Measurements from ENCODE around the gene RNF135.

RNF135 gene, protein sequence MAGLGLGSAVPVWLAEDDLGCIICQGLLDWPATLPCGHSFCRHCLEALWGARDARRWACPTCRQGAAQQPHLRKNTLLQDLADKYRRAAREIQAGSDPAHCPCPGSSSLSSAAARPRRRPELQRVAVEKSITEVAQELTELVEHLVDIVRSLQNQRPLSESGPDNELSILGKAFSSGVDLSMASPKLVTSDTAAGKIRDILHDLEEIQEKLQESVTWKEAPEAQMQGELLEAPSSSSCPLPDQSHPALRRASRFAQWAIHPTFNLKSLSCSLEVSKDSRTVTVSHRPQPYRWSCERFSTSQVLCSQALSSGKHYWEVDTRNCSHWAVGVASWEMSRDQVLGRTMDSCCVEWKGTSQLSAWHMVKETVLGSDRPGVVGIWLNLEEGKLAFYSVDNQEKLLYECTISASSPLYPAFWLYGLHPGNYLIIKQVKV

DNA sequence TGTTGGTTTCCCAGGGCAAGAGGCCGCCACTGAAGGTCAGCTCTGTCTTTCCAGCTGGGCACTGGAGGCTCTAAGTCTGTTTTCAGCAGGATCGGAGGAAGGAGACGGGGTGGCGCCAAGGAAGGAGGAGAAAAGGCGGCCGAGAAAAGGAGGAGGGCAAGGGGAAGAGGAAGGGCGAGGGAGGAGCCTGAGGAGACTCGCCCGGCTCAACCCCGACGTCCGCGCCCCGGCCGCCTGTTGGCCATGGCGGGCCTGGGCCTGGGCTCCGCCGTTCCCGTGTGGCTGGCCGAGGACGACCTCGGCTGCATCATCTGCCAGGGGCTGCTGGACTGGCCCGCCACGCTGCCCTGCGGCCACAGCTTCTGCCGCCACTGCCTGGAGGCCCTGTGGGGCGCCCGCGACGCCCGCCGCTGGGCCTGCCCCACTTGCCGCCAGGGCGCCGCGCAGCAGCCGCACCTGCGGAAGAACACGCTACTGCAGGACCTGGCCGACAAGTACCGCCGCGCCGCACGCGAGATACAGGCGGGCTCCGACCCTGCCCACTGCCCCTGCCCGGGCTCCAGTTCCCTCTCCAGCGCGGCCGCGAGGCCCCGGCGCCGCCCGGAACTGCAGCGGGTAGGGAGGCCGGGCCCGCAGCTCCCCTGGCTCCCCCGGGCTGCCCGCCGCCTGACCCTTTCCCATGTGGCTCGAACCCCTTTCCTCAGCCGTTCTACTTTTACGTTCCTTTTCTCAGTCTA lies at the start of gene RNF135:
Gene RNF135 (plus strand): TSS at position 209 of the 737 bp plus-strand sequence. CDS start 35 bp downstream, at position 244.
- DNase-seq (ENCODE audit: insufficient read length, low spot score) (peak; percentile 77), FAIRE-seq (no peak)
- TF ChIP-seq, protein P1, sequence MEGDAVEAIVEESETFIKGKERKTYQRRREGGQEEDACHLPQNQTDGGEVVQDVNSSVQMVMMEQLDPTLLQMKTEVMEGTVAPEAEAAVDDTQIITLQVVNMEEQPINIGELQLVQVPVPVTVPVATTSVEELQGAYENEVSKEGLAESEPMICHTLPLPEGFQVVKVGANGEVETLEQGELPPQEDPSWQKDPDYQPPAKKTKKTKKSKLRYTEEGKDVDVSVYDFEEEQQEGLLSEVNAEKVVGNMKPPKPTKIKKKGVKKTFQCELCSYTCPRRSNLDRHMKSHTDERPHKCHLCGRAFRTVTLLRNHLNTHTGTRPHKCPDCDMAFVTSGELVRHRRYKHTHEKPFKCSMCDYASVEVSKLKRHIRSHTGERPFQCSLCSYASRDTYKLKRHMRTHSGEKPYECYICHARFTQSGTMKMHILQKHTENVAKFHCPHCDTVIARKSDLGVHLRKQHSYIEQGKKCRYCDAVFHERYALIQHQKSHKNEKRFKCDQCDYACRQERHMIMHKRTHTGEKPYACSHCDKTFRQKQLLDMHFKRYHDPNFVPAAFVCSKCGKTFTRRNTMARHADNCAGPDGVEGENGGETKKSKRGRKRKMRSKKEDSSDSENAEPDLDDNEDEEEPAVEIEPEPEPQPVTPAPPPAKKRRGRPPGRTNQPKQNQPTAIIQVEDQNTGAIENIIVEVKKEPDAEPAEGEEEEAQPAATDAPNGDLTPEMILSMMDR (IDR thresholded peaks at IDR 0.05; ENCODE audit: insufficient read depth, missing control alignments): no peak

DNA sequence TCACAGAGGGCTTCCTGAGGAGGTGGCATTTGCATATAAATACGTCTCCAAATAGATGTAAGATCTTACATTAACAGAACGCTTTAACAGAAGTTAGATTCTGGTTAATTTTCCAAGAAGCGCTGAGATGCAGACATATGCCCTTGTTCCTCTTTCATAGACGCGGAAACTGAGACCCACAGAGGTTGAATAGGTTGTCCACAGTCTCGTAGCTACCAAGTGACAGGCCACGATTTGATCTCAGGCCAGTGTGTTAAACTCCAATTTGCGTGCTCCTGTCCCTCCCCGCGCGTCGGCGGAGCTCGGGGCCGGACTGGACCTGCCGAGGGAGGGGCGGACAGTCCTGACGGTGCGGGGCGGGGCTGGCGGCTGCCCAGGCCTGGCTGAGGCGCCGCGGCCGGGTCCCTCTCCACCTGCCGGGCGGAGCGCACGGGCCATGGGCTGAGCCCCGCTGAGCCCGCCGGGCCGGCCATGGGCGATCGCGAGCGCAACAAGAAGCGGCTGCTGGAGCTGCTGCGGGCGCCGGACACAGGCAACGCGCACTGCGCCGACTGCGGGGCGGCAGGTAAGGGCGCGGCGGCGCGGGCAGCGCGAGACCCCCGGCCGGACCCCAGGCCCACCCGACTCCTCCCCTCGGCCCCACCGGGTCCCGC lies 49.2 kb upstream of the RNF135 start, which contains the start of gene ADAP2:
Gene ADAP2 (plus strand): TSS at position 402 of the 653 bp plus-strand sequence. CDS start 70 bp downstream, at position 472.
- TF ChIP-seq, protein P1 (IDR thresholded peaks at IDR 0.05; ENCODE audit: insufficient read depth, missing control alignments): no peak

DNA sequence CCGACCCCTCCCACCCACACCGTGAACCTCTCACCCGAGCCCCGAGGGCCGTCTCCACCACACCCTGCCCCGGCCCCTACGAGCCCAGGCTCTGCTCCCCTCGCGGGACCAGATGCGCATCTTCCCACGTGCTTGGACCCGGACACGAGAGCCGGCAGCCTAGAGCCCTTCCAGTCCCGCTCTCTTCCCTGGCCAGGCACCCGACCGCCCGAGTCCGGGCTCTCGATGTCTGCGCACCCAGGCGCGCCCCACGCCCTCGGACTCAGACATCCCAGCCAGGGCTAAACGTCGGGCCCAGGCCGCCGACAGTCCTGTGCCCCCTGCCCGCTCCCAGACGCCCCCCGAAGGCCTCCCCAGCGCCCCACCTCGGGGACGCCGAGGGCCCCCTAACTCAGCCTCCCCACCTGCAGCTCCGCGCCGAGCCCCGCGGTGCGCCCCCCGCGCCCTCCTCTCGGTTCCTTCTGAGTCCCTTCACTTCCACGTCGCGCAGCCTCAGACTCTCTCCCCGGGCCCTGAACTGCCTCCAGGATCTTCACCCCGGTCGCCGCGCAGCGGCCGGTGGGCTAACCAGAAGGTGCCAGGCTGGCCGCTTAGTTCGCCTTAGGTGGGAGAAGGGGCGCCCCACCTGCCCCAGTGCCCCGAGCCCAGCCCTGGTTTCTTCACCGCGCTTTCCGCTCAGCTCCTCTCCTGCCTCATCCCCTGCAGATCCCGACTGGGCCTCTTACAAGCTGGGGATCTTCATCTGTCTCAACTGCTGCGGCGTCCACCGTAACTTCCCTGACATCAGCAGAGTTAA lies 48.4 kb upstream of the RNF135 start:
- DNase-seq (ENCODE audit: insufficient read length, low spot score) (no peak), FAIRE-seq (no peak)
- TF ChIP-seq, protein P1 (IDR thresholded peaks at IDR 0.05; ENCODE audit: insufficient read depth, missing control alignments): no peak

More for the DNA sequence above, 49.2 kb upstream of the RNF135 start, which contains the start of gene ADAP2:
- DNase-seq (ENCODE audit: insufficient read length, low spot score) (no peak), FAIRE-seq (no peak)

DNA sequence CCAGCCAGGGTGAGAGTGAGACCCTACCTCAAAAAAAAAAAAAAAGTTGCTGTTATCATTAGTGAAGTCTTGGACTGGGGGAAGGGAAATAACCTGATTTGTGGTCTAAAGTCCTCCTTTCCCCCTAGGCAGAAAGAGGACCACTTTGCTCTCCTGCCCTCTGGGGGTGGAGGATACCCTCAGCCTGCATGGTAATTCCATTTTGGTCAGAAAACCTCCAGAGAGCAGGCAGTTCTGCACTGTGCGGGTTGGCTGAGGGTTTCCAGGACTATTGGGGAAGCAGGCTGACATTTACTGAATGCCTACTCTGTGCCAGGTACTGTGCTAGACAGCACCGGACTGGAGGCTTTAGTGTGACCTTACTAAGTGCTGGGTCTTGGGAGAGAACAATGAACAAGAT lies 46.5 kb upstream of the RNF135 start:
- no peak for FAIRE-seq
- no peak for DNase-seq (ENCODE audit: insufficient read length, low spot score)
- TF ChIP-seq, protein P1 (IDR thresholded peaks at IDR 0.05; ENCODE audit: insufficient read depth, missing control alignments): no peak

DNA sequence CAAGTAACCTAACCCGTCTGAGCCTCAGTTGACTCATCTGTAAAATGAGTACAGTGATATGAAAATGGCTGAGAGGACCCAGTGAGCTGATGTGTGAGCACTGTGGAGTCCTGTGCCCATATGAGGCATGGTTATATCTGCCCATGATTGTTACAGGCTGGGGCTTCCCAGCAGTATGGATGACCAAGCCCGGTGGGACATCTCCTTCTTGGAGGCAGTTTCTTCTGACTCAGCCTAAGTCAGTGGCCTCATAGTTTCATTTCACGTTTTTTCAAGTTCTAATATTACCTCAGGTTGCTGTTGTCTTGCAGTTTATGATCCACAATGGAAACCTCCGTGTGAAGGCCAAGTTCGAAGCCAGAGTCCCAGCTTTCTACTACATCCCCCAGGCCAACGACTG lies 44.3 kb upstream of the RNF135 start:
- TF ChIP-seq, protein P1 (IDR thresholded peaks at IDR 0.05; ENCODE audit: insufficient read depth, missing control alignments): no peak
- no peak for DNase-seq (ENCODE audit: insufficient read length, low spot score)
- FAIRE-seq: no peak

DNA sequence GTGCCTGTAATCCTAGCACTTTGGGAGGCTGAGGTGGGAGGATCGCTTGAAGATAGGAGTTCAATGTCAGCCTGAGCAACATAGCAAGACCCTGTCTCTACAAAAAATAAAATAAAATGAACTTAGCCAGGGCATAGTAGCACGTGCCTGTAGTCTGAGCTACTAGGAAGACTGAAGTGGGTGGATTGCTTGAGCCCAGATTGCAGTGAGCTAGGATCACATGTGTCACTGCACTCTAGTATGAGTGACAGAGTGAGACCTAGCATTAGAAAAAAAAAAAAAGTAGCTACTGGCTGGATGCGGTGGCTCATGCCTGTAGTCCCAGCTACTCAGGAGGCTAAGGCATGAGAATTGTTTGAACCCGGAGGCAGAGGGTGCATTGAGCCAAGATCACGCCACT lies 43.1 kb upstream of the RNF135 start:
- TF ChIP-seq, protein P1 (IDR thresholded peaks at IDR 0.05; ENCODE audit: insufficient read depth, missing control alignments): no peak
- FAIRE-seq: no peak
- DNase-seq (ENCODE audit: insufficient read length, low spot score): no peak

Data from D721Med (cell line).